Keratinocyte (primary cell): ENCODE data around the gene ENTPD8.

Experiments
- EZH2 ChIP-seq: IDR thresholded peaks from one replicate; pipeline ENCODE4 v1.6.1; 2012; ENCODE audit warnings: inconsistent platforms, mild to moderate bottlenecking, low read length, moderate library complexity
- TF ChIP-seq, protein P1 (sequence below), 3 experiments: IDR thresholded peaks in 1 of 3; conservative IDR thresholded peaks in 1 of 3; optimal IDR thresholded peaks in 1 of 3; 2 replicates in 2 of 3; 3 replicates in 1 of 3; pipeline versions ENCODE3 to v1.5.1; 2011; ENCODE audit warnings: low read length in 3 of 3, mild to moderate bottlenecking in 3 of 3, moderate library complexity in 2 of 3, control low read depth in 1 of 3, inconsistent platforms in 1 of 3; ENCODE audit not compliant: insufficient read depth in 2 of 3; ENCODE audit errors: extremely low read depth in 1 of 3

DNA sequence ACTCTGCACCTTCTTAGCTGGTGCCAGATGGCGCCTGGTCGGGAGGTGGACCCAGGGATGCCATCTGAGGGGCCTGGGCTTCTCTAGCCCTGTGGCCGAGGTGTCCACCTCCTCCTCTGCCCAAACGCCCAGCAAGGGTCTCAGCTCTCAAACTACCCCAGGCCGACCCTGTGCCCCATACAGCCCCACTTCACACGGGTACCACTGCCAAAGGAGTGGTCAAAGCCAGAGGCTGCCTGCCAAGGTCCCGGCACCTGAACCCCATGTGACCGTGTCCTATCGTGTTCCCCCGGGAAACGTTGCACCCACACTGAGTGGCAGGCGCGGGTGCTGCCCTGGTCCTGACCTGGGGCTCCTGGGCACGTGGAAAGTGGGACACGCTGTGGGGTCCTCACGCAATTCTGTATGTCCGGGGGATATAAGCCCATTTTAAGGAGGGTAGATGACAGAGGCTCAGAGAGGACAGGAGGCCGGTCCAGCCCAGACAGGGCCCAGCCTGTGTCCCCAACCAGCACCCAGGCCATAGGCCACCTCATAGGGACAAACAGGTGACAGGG, 1.9 kb downstream of the ENTPD8 start:
- TF ChIP-seq, protein P1, sequence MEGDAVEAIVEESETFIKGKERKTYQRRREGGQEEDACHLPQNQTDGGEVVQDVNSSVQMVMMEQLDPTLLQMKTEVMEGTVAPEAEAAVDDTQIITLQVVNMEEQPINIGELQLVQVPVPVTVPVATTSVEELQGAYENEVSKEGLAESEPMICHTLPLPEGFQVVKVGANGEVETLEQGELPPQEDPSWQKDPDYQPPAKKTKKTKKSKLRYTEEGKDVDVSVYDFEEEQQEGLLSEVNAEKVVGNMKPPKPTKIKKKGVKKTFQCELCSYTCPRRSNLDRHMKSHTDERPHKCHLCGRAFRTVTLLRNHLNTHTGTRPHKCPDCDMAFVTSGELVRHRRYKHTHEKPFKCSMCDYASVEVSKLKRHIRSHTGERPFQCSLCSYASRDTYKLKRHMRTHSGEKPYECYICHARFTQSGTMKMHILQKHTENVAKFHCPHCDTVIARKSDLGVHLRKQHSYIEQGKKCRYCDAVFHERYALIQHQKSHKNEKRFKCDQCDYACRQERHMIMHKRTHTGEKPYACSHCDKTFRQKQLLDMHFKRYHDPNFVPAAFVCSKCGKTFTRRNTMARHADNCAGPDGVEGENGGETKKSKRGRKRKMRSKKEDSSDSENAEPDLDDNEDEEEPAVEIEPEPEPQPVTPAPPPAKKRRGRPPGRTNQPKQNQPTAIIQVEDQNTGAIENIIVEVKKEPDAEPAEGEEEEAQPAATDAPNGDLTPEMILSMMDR (optimal IDR thresholded peaks at IDR 0.05 in 1 of 3, IDR thresholded peaks at IDR 0.05 in 1 of 3, conservative IDR thresholded peaks at IDR 0.05 in 1 of 3; ENCODE audit: extremely low read depth in 1 of 3, insufficient read depth in 2 of 3, low read length in 3 of 3): no peak
- no peak for TF ChIP-seq EZH2
